Measurements from ENCODE around the gene STRADA. TPM values are rescaled to one million over a fixed set of nuclear protein-coding genes. Genes with fewer than 3 reads are reported as not detected.
"Not testable (repeated sequence)": the region's sequence is repeated elsewhere in the genome, so short reads cannot be mapped to it uniquely, and the experiment has no call there.

STRADA gene
- polyA plus RNA-seq, 3 donors from 2014 or later = 22.3 to 34.9 (median 33.0) TPM

DNA sequence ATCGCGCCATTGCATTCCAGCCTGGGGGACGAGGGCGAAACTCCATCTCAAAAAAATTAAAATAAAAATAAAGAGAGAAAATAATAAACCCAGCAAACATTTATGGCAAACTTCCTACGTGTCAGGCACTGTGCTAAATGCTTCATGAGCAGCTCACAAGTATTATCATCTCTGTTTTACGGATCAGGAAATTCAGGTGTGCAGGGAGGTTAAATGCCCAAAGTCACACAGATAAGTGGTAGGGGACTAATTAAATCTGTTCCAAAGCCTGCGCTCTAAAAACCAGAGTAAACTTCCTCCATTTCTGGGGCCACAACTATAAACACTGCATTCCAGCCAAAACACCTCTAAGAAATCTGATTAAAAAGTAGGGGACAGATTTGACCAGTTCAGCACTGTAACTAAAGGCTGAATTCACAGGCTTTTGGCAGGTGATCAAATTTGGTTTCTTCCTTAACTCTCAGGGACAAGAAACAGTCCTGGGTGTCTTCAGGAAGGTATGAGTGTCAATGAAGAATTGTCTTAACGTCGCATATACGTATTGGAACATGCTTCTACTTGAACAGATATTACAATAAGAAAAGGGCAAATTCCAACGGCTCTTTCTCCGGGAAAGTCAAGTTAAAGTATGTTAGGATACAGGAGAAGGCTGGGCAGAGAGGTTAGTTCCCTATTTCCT lies 996 bp downstream of the STRADA start:
- no peak for DNase-seq
- H3K27me3 Mint-ChIP-seq (ENCODE audit: low read depth in 3 of 3) = peaks cover 0 to 7% (median 3%) of the 10 kb centered on the region in 3 donors
- H3K27ac Mint-ChIP-seq = peak overlapping the region; percentile 92 to 97 (median 96)
- H3K4me3 Mint-ChIP-seq = peak overlapping the region; percentile 87 to 98 (median 89)
- H3K36me3 Mint-ChIP-seq = peaks cover 0 to under 1% (median 0%) of the 10 kb centered on the region in 3 donors
- H3K4me1 Mint-ChIP-seq = peaks cover 22 to 23% of the 10 kb centered on the region in 2 donors
- no peaks in the 10 kb centered on the region for H3K9me3 Mint-ChIP-seq

DNA sequence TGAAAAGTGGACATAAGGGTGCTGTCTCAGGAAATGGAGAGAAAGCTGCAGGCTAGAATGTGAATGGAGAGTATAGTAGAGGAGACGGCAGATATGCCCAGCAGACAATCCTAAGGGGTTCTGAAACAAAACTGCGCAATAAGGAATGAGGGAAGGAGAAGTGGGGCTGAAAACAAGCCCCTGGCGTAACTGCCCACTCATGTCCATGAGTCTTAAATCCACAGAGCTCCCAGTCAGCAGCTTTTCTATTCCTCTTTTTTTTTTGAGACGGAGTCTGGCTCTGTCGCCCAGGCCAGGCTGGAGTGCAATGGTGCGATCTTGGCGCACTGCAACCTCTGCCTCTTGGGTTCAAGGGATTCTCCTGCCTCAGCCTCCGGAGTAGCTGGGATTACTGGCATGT lies 5.9 kb downstream of the STRADA start:
- H3K4me3 Mint-ChIP-seq = no peak overlapping the region
- no peak for DNase-seq
- H3K27me3 Mint-ChIP-seq (ENCODE audit: low read depth in 3 of 3) = peaks cover 0 to 3% (median 0%) of the 10 kb centered on the region in 3 donors
- peaks cover 6 to 10% of the 10 kb centered on the region in 2 donors for H3K4me1 Mint-ChIP-seq
- H3K27ac Mint-ChIP-seq = no peak overlapping the region
- H3K36me3 Mint-ChIP-seq = peaks cover 0 to 6% (median 0%) of the 10 kb centered on the region in 3 donors
- no peaks in the 10 kb centered on the region for H3K9me3 Mint-ChIP-seq

DNA sequence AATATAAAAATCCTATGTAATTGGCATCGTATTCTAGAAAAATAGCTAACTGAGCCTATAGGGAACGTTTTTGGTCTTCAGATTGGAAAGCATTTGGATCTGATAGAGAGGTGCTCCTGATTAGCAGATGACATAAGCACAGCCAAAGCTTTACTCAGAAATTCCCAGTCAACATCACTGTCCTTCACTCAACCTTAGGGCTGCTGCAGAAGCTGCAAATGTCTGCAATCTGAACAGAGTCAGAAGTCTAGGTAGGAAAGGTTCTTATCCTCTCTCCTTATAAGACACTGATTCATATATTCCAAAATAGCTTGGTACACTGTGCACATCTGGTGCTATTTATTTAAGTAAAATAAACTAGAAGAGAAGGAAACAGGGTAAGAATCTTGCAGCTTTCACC lies 19.2 kb downstream of the STRADA start:
- Mint-ChIP-seq H3K36me3 (peaks cover 0 to 17% (median 7%) of the 10 kb centered on the region in 3 donors), H3K9me3 (no peaks in the 10 kb centered on the region), H3K4me3 (no peak overlapping the region), H3K27me3 (ENCODE audit: low read depth in 3 of 3) (no peaks in the 10 kb centered on the region), H3K27ac (no peak overlapping the region), H3K4me1 (no peaks in the 10 kb centered on the region)
- no peak for DNase-seq

GRCh38 chr17:63720194-63720593 lies 21.4 kb downstream of the STRADA start:
- not testable (repeated sequence) for H3K27ac Mint-ChIP-seq; H3K4me1 Mint-ChIP-seq; H3K27me3 Mint-ChIP-seq (ENCODE audit: low read depth in 3 of 3); DNase-seq; H3K4me3 Mint-ChIP-seq; H3K9me3 Mint-ChIP-seq
- H3K36me3 Mint-ChIP-seq = peaks cover 3 to 13% (median 5%) of the 10 kb centered on the region in 3 donors

GRCh38 chr17:63718988-63719387 lies 22.6 kb downstream of the STRADA start:
- Mint-ChIP-seq H3K4me3 (no peak overlapping the region), H3K36me3 (peaks cover 3 to 10% (median 5%) of the 10 kb centered on the region in 3 donors), H3K9me3 (no peaks in the 10 kb centered on the region), H3K27ac (no peak overlapping the region), H3K4me1 (no peaks in the 10 kb centered on the region), H3K27me3 (ENCODE audit: low read depth in 3 of 3) (no peaks in the 10 kb centered on the region)
- no peak for DNase-seq

DNA sequence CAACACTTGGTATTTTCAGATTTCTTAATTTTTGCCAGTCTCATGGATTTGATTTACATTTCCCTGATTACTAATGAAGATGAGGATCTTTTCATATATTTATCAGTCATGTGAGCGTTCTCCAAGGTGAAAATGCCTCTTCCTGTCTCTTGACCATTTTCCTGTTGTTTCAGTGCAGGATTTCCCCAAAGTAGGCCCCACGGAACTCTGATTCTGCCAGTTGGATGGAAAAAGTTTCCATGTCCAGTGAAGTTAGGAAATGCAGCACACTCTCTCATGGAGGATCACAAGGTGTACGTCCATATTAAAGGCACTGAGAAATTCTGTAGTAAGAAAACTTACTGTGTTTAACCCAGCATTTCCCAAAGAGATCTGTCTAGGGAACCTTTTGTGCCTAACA lies 25.2 kb downstream of the STRADA start:
- Mint-ChIP-seq H3K4me1 (no peaks in the 10 kb centered on the region), H3K4me3 (no peak overlapping the region), H3K9me3 (no peaks in the 10 kb centered on the region), H3K36me3 (peaks cover 3 to 16% (median 14%) of the 10 kb centered on the region in 3 donors), H3K27me3 (ENCODE audit: low read depth in 3 of 3) (no peaks in the 10 kb centered on the region), H3K27ac (peak overlapping the region in 3 of 6 donors; percentile 3 to 66 (median 55))
- DNase-seq = no peak

DNA sequence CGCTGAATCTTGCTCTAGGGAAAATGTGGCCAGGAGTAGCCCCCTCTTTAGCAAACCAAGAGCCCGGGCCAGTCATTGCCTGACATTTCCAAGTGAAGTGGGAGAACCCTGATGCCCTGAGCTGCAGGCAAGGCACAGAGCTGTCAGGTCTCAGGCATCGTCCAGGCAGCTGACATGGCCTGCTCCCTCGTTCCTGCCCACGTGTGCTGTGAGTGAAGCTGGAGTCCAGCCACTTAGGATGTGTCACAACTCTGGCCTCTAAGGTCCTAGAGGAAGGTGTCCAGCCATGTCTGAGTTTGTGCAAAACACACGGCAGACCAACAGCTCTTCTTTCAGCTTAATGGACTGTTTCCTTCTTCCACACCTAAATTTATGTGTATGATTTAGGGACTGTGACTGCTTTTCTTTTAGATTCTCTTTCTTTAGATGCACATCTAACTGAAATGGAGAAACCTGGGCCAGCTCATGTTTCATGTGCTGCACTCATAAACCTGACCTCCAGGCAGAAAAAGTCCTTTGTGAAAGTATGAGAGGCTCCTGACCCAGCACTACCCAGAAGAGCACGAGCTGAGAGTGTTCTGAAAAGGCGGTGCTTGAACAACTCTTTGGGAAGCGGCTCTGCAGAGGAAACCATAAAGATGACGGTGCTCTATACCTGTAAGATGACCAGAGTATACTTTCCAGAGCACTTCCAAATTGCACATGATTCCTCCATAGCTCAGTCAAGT lies 26.9 kb downstream of the STRADA start:
- H3K36me3 Mint-ChIP-seq = peaks cover 3 to 18% (median 16%) of the 10 kb centered on the region in 3 donors
- H3K9me3 Mint-ChIP-seq = no peaks in the 10 kb centered on the region
- H3K27ac Mint-ChIP-seq = peak overlapping the region in 2 of 6 donors; percentile 34 to 35
- peaks cover 8 to 11% of the 10 kb centered on the region in 2 donors for H3K4me1 Mint-ChIP-seq
- no peak for DNase-seq
- H3K4me3 Mint-ChIP-seq = no peak overlapping the region
- H3K27me3 Mint-ChIP-seq (ENCODE audit: low read depth in 3 of 3) = no peaks in the 10 kb centered on the region

DNA sequence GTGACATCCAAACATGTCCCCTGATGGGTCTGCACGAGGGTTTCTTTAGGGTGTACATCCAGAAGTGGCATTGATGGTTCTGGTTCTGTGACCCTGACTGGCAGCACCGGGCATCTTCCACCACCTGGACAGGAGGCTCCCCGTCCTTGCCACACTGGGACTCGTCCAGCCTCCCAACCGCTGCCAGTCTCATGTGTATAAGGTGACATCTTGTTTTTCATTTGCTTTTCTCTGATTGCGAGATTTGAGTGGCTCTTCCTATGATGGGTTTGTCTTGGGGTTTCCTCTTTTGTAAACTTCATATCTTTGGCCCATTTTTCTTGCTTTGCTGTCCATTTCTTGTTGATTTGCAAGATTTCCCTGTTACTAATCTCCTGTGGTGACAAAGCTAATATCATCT lies 32.5 kb downstream of the STRADA start:
- peaks cover 5 to 21% (median 16%) of the 10 kb centered on the region in 3 donors for H3K36me3 Mint-ChIP-seq
- no peak for DNase-seq
- H3K9me3 Mint-ChIP-seq = no peaks in the 10 kb centered on the region
- H3K4me1 Mint-ChIP-seq = peaks cover 54 to 62% of the 10 kb centered on the region in 2 donors
- H3K4me3 Mint-ChIP-seq = peak overlapping the region in 3 of 5 donors; percentile 28 to 44 (median 31)
- H3K27me3 Mint-ChIP-seq (ENCODE audit: low read depth in 3 of 3) = peaks cover 0 to 13% (median 2%) of the 10 kb centered on the region in 3 donors
- peak overlapping the region; percentile 81 to 92 (median 86) for H3K27ac Mint-ChIP-seq

DNA sequence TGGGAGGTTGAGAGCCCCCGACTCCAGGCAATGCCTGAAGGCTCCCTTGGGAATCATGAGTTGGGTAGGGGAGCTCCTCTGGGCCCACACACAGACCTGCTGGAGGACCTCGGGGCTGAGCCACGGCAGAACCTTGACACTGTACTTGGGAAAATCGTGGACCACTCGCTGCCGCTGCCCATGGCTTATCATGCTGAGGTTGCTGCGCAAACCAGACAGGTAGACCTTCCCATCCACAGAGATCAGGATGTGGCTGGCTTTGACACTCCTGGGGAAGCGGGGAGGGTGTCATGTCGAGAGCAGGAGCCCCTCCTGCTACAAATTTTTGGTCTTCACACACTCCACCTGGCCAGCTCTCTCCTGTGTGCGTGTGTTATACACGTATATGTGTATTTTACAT lies 34.4 kb downstream of the STRADA start:
- peaks cover under 1 to 16% (median 2%) of the 10 kb centered on the region in 3 donors for H3K27me3 Mint-ChIP-seq (ENCODE audit: low read depth in 3 of 3)
- no peaks in the 10 kb centered on the region for H3K9me3 Mint-ChIP-seq
- H3K4me3 Mint-ChIP-seq = peak overlapping the region; percentile 67 to 84 (median 79)
- peaks cover 73 to 82% of the 10 kb centered on the region in 2 donors for H3K4me1 Mint-ChIP-seq
- peak overlapping the region; percentile 89 to 98 (median 96) for H3K27ac Mint-ChIP-seq
- H3K36me3 Mint-ChIP-seq = peaks cover 5 to 19% (median 17%) of the 10 kb centered on the region in 3 donors
- peak in 2 of 3 donors; percentile 29 to 39 for DNase-seq

GRCh38 chr17:63706336-63707082 lies 35.1 kb downstream of the STRADA start:
- DNase-seq = peak; percentile 40 to 48 (median 40)
- Mint-ChIP-seq H3K4me1 (peaks cover 80 to 87% of the 10 kb centered on the region in 2 donors), H3K9me3 (no peaks in the 10 kb centered on the region), H3K27ac (peak overlapping the region; percentile 89 to 98 (median 96)), H3K4me3 (peak overlapping the region; percentile 67 to 84 (median 79)), H3K27me3 (ENCODE audit: low read depth in 3 of 3) (peaks cover 5 to 22% (median 6%) of the 10 kb centered on the region in 3 donors), H3K36me3 (peaks cover 5 to 17% (median 14%) of the 10 kb centered on the region in 3 donors)

DNA sequence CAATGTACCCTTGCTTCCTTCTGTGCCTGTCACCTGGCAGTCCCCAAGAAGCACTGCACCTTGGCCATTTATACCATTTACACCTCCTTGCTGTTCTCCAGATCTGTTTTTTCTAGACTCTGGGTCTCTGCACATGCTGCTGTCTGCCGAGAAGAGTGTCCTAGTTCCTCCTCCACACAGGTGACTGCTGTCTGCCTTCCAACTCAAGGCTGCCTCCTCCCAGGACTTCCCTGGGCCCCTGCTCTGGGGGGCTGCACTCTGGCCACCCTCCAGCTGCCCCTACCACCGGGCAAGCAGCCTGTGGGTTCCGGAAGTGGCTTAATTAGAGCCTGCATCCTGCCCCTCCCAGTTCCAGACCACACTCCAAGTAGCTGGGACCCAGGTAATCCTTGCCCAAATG lies 35.9 kb downstream of the STRADA start:
- Mint-ChIP-seq H3K36me3 (peaks cover 5 to 17% (median 14%) of the 10 kb centered on the region in 3 donors), H3K4me1 (peaks cover 85 to 90% of the 10 kb centered on the region in 2 donors), H3K27me3 (ENCODE audit: low read depth in 3 of 3) (peaks cover 9 to 29% (median 14%) of the 10 kb centered on the region in 3 donors), H3K9me3 (no peaks in the 10 kb centered on the region), H3K27ac (peak overlapping the region; percentile 89 to 98 (median 96)), H3K4me3 (peak overlapping the region; percentile 67 to 84 (median 79))
- no peak for DNase-seq

GRCh38 chr17:63704836-63705235 lies 36.8 kb downstream of the STRADA start:
- Mint-ChIP-seq H3K9me3 (no peaks in the 10 kb centered on the region), H3K4me1 (peaks cover 78 to 83% of the 10 kb centered on the region in 2 donors), H3K4me3 (peak overlapping the region in 2 of 5 donors; percentile 7 to 59), H3K27me3 (ENCODE audit: low read depth in 3 of 3) (peaks cover 9 to 29% (median 14%) of the 10 kb centered on the region in 3 donors), H3K36me3 (peaks cover 5 to 14% (median 13%) of the 10 kb centered on the region in 3 donors), H3K27ac (peak overlapping the region; percentile 69 to 97 (median 95))
- no peak for DNase-seq

DNA sequence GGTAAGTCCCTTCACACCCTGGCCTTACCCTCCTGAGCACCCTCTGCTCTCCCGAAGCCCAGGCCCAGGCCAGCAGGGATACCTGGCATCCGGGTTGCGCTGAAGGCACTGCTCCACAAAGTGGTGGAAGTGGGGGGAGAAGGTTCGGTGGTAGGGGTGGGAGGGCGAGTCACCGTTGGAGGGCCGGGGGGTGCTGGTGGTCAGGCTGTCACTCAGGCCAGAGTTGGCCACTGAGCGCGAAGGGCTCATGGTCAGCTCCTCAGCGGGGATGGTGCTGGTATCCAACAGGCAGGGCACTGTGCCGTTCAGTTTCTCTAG lies 37.4 kb downstream of the STRADA start:
- Mint-ChIP-seq H3K36me3 (peaks cover under 1 to 13% (median 10%) of the 10 kb centered on the region in 3 donors), H3K4me1 (peaks cover 73 to 77% of the 10 kb centered on the region in 2 donors), H3K9me3 (no peaks in the 10 kb centered on the region), H3K27me3 (ENCODE audit: low read depth in 3 of 3) (peaks cover 11 to 31% (median 16%) of the 10 kb centered on the region in 3 donors), H3K27ac (peak overlapping the region in 5 of 6 donors; percentile 91 to 99 (median 96)), H3K4me3 (peak overlapping the region in 3 of 5 donors; percentile 40 to 95 (median 91))
- no peak for DNase-seq
